Measurements from ENCODE around the gene CBX7.

Gene CBX7

DNA sequence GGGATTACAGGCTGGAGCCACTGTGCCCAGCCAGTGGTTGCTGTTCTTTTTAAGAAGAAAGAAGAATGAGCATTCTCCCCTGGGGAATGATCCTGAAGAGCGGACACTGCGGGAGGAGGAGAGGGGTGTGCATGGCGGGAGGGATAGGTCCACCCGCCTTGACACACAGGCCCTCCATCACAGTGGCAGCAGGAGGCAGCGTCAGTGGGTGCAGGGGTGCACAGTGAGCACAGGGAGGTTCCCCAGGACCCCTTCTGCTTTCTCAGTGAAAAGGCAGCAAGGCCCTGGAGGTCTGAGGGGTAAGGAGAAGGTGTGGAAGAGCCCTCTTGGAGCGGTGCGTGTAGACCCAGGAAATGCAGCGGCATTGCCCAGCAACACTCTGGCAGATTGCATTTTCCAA lies 28.9 kb upstream of the CBX7 start:
- no peak overlapping the region for H3K27ac ChIP-seq
- H3K9me3 ChIP-seq (ENCODE audit: control insufficient read depth, low read length) = no peaks in the 10 kb centered on the region
- H3K36me3 ChIP-seq (ENCODE audit: control insufficient read depth, insufficient read depth, low read length) = no peaks in the 10 kb centered on the region
- H3K27me3 ChIP-seq (ENCODE audit: control insufficient read depth, insufficient read depth, low read length) = no peaks in the 10 kb centered on the region
- H3K4me1 ChIP-seq = no peaks in the 10 kb centered on the region
- no peak overlapping the region for H3K4me2 ChIP-seq (ENCODE audit: low read length)
- no peak overlapping the region for H3K9ac ChIP-seq
- no peak overlapping the region for H2AFZ ChIP-seq
- H3K4me3 ChIP-seq (ENCODE audit: low read depth, low read length) = no peak overlapping the region
- no peaks in the 10 kb centered on the region for H3K79me2 ChIP-seq
- TF ChIP-seq, protein P1, sequence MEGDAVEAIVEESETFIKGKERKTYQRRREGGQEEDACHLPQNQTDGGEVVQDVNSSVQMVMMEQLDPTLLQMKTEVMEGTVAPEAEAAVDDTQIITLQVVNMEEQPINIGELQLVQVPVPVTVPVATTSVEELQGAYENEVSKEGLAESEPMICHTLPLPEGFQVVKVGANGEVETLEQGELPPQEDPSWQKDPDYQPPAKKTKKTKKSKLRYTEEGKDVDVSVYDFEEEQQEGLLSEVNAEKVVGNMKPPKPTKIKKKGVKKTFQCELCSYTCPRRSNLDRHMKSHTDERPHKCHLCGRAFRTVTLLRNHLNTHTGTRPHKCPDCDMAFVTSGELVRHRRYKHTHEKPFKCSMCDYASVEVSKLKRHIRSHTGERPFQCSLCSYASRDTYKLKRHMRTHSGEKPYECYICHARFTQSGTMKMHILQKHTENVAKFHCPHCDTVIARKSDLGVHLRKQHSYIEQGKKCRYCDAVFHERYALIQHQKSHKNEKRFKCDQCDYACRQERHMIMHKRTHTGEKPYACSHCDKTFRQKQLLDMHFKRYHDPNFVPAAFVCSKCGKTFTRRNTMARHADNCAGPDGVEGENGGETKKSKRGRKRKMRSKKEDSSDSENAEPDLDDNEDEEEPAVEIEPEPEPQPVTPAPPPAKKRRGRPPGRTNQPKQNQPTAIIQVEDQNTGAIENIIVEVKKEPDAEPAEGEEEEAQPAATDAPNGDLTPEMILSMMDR (IDR thresholded peaks at IDR 0.05) = no peak

DNA sequence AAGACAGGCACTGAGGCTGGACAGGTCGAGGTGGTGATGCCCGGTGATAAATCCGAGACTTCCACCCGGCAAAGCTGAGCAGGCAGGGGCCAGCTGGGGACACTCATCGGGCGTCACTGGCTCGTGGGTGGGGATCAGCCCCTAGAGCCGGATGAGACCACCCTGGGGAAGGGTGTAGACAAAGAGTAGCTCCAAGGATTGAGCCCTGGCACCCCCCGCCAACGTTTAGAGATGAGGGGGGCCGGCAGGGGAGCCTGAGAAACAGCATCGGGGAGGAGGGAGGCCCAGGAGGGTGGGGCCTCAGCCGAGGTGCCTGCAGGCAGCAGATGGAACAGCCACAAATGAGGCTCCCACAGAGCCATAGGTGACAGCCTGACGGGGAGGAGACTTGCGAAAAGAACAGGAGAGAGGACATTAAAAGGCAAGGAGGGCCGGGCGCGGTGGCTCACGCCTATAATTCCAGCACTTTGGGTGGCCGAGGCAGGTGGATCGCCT lies 27.4 kb upstream of the CBX7 start:
- H3K4me1 ChIP-seq = no peaks in the 10 kb centered on the region
- no peak overlapping the region for H3K4me2 ChIP-seq (ENCODE audit: low read length)
- H3K9me3 ChIP-seq (ENCODE audit: control insufficient read depth, low read length) = no peaks in the 10 kb centered on the region
- no peaks in the 10 kb centered on the region for H3K27me3 ChIP-seq (ENCODE audit: control insufficient read depth, insufficient read depth, low read length)
- TF ChIP-seq, protein P1 (IDR thresholded peaks at IDR 0.05) = no peak
- H3K36me3 ChIP-seq (ENCODE audit: control insufficient read depth, insufficient read depth, low read length) = no peaks in the 10 kb centered on the region
- H3K4me3 ChIP-seq (ENCODE audit: low read depth, low read length) = no peak overlapping the region
- H3K79me2 ChIP-seq = no peaks in the 10 kb centered on the region
- no peak overlapping the region for H3K27ac ChIP-seq
- no peak overlapping the region for H3K9ac ChIP-seq
- no peak overlapping the region for H2AFZ ChIP-seq

DNA sequence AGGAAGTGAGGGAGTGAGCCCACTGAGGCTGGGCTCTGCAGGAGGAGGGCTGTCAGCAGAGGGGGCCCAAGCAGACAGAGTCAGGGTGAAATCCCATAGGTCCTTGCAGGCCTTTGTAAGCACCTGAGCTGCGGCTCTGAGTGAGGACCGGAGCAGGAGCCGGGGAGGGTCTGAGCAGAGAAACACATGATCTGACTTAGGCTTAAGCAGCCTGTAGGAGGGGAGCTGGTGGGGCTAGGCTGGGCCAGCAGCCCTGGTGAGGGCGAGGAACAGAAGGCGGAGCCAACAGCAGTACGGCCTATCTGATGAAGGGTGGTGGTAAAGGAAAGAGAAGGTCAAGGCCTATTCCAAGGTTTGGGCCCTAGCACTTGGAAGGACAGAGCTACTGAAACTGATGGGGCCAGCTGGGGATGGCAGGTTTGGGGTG lies 26.9 kb upstream of the CBX7 start:
- Histone ChIP-seq H2AFZ (no peak overlapping the region), H3K79me2 (no peaks in the 10 kb centered on the region), H3K36me3 (ENCODE audit: control insufficient read depth, insufficient read depth, low read length) (no peaks in the 10 kb centered on the region), H3K4me1 (no peaks in the 10 kb centered on the region), H3K4me3 (ENCODE audit: low read depth, low read length) (no peak overlapping the region), H3K27ac (no peak overlapping the region), H3K27me3 (ENCODE audit: control insufficient read depth, insufficient read depth, low read length) (no peaks in the 10 kb centered on the region), H3K9ac (no peak overlapping the region), H3K9me3 (ENCODE audit: control insufficient read depth, low read length) (no peaks in the 10 kb centered on the region), H3K4me2 (ENCODE audit: low read length) (no peak overlapping the region)
- TF ChIP-seq, protein P1 (IDR thresholded peaks at IDR 0.05) = no peak

DNA sequence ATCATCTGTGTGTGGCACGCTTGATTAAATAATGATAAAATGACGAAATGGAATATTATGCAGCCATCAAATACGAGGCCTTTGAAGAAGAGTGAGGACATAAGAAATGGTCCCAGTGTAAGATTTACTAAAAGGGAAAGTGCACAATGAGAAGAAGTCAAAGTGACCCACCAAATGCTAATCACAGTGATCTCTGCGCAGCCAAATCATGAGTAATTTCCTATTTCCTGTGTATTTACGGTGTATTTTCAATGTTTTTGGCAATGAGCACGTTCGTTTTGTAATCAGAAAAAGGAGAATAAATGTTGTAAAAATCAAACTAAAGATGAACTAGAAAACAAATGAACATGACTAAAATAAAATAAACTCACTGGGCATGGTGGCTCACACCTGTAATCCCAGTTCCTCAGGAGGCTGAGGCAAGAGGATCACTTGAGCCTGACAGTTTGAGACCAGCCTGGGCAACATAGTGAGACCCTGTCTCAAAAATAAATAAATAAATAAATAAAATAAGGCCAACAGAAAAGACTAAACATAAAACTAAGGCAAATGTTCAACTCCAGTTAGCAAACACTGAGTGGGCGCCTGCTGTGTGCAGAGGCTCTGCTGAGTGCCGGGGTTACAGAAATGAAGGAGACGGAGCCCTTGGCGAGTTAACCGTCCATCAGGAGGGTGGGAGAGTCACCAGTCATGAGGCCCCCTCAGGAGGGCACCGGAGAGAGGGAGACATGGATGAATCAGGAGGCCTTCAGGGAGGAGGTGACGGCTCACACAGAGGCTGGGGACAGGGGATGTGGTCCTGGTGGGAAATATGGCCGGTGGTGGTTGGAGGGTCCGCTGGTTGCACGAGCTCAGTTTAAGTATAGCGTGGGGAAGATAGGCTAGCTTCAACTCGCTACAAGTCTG lies 26.0 kb upstream of the CBX7 start:
- Histone ChIP-seq H3K36me3 (ENCODE audit: control insufficient read depth, insufficient read depth, low read length) (no peaks in the 10 kb centered on the region), H3K4me1 (no peaks in the 10 kb centered on the region), H3K27ac (no peak overlapping the region), H3K27me3 (ENCODE audit: control insufficient read depth, insufficient read depth, low read length) (no peaks in the 10 kb centered on the region), H2AFZ (no peak overlapping the region), H3K4me3 (ENCODE audit: low read depth, low read length) (no peak overlapping the region), H3K79me2 (no peaks in the 10 kb centered on the region), H3K9ac (no peak overlapping the region), H3K4me2 (ENCODE audit: low read length) (no peak overlapping the region), H3K9me3 (ENCODE audit: control insufficient read depth, low read length) (no peaks in the 10 kb centered on the region)
- TF ChIP-seq, protein P1 (IDR thresholded peaks at IDR 0.05) = no peak
